GM12865 (cell line): Measurements from ENCODE around the gene CHRDL2.

Source experiments
- DNase-seq: peaks from one replicate; pipeline ENCODE4 v3.0.0; 2010; ENCODE audit warnings: low read depth
- H3K4me3 ChIP-seq: 2 replicates; pipeline ENCODE4 v1.5.1; 2011; ENCODE audit warnings: mild to moderate bottlenecking, low read depth, low read length, control low read depth
- TF ChIP-seq, protein P1 (sequence below): IDR thresholded peaks from 2 replicates; pipeline ENCODE4 v1.5.1; 2011; ENCODE audit warnings: low read length, control low read depth, low read depth, inconsistent platforms; ENCODE audit not compliant: insufficient read depth; ENCODE audit errors: missing control alignments

The CHRDL2 gene

DNA sequence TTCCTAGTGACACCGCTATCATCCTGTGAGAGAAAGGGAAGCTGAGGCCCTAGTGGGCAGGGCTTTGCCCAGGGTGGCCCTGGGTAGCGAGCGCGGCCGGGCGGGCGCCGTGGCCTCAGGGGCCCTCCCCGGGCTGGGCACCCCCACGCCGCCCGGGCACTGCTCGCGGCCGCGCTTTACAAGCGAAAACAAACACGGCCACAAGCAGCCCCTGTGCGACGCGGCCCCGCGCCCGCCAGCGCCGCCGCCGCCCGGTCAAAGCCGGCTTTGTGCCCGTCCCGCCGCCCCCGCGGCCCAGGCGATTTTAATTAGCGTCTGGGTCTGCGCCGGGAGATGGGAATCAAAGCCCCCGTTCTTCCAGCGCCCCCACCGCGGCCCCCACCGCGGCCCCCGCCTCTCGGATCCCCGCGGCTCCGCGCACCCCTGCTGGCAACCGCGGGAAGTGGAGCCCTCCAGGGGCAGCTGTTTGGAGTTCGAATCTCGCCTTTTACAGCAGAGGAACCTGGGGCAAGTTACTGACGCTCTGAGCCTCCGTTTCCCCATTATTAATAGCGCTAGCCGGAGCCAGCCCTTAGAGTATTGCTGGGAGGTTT lies 47.9 kb downstream of the CHRDL2 start:
- TF ChIP-seq, protein P1, sequence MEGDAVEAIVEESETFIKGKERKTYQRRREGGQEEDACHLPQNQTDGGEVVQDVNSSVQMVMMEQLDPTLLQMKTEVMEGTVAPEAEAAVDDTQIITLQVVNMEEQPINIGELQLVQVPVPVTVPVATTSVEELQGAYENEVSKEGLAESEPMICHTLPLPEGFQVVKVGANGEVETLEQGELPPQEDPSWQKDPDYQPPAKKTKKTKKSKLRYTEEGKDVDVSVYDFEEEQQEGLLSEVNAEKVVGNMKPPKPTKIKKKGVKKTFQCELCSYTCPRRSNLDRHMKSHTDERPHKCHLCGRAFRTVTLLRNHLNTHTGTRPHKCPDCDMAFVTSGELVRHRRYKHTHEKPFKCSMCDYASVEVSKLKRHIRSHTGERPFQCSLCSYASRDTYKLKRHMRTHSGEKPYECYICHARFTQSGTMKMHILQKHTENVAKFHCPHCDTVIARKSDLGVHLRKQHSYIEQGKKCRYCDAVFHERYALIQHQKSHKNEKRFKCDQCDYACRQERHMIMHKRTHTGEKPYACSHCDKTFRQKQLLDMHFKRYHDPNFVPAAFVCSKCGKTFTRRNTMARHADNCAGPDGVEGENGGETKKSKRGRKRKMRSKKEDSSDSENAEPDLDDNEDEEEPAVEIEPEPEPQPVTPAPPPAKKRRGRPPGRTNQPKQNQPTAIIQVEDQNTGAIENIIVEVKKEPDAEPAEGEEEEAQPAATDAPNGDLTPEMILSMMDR: peak; percentile 19
- no peak for DNase-seq
- no peak overlapping the region for H3K4me3 ChIP-seq

DNA sequence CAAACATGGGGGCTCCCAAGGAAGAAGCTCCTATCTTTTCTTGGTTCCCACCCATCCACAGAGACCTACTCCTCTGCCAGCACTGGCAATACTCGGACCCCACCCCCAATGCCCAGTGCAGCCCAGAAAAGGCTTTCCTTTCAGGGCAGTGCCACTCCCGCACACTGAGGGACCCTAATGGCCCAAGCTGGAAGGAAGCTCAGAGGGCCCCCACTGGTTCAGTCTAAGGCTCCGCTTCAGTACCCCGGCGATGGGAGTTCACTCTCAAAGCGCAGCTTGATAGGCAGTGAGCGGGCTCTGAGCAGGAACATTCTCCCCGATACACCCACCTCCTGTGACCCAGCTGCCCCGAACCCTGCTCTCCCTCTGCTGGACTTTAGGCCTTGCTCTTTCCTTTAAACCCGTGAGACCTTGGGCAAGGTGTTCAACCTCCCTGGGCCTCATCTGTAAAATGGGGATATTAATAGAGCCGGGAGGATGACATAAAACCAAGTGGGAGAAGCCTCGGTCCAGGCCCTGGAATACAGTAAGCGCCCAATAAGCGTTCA lies 48.4 kb downstream of the CHRDL2 start:
- no peak overlapping the region for H3K4me3 ChIP-seq
- DNase-seq: no peak
- TF ChIP-seq, protein P1: no peak

DNA sequence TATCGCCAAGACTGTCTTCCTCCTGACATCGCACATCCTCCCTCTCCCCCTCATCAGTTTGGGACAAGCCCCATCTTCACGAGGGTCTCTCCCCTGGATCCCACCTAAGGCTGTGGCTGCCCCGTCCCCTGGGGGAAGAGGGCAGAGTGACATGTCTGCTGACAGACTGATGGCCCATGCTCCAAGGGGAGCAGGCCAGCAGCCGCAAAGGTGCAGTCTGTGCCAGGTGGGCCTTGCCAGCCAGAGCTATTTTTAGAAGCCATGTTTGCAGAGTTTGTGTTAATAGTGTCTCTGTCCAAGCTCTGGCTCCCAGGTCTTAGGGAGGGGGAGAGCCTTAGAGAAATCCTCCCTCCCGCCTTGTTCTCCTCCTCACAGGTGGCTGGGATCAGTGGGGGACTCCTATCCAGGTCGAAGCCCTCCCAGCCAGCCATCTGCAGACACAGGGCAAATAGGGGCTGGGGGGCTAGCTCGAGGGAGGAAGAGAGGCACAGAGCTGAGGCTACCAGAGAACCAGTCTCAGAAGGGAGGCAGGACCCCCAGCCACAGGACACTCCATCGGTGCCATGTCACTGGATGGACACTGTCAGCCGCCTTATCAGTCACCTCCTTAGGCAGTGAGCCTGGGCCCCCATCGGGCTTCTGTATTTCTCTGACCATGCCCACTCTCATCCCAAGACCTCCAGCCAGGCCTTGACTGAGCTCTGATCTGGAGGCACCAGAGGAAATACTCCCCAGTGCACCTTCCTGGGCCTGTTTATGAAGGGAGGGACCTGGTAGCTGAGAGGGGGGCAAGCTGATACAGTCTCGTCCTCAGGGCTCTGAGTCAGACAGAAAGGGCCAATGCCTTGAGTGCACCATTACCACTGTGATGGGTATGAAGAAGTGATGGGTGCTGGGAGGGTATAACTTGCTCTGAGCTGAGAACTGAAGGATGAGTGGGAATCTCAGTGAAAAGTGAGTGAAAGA lies 49.3 kb downstream of the CHRDL2 start:
- DNase-seq: no peak
- no peak overlapping the region for H3K4me3 ChIP-seq
- TF ChIP-seq, protein P1: no peak

DNA sequence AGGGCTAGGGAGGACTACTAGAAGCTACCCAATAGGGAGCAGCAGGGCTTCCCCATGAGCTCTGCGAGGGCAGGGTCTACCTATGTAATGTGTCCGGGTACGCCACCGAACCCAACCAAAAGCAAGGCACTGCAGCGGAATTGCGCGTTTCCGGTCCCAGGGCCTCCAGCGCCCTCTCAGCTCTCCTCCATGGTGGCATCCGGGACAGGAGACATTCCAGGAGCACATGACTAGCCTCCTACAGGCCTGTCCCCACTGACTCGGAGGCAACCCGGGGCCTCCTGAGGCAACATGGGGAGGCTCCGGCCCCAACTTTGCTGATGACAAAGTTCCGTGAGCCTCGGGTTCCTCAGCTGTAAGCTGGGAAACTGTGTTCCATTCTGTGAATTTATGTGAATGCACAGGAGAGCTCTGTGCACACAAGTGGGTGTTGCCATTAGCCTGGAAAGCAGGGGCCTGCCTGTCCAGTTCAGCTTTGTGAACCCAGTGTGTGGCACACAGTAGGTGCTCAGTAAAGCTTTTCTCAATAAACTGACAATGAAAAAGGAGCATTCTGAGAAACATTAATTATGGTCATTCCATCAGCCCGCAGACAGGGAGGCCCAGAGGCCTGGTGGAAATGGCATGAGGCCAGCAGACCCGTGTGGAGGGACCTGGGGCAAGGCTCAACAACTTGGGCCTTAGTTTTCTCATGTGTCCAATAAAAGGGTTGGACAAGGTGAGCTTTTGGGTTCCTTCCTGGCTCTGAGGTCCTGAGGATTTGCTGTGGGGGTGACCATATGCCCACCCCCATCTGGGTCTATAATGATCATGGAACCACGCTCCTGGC lies 50.3 kb downstream of the CHRDL2 start:
- no peak overlapping the region for H3K4me3 ChIP-seq
- DNase-seq: no peak
- TF ChIP-seq, protein P1: no peak

DNA sequence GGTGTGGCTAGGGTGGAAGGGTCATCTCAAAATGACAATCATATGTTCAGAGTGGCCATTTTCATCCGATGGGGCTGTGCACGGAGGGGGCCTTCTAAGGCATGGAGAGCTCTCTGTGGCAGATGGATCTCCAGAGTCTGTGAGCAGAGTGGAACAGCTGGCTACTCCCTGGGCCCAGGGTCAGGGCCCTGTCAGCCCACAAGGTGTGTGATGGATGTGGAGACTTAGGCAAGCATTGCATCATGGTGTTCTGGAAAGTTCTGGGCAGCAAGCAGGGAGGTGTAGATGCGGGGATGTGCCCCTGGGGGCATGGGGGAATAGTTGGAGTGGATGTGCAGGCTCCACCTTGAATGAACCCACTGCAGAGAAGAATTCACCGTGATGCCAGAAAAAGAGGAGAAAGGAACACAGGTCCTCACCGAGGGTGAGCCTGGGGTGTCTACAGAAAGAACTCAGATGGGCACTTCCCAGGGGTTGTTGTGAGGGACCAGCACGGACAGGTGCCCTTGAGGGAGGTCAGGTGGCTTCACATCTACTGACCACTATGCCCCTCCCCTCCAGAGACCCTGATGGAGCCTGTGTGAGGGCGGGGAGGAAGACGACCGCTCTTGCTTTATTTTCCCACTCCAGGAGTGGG lies 51.1 kb downstream of the CHRDL2 start:
- TF ChIP-seq, protein P1: no peak
- no peak overlapping the region for H3K4me3 ChIP-seq
- no peak for DNase-seq

DNA sequence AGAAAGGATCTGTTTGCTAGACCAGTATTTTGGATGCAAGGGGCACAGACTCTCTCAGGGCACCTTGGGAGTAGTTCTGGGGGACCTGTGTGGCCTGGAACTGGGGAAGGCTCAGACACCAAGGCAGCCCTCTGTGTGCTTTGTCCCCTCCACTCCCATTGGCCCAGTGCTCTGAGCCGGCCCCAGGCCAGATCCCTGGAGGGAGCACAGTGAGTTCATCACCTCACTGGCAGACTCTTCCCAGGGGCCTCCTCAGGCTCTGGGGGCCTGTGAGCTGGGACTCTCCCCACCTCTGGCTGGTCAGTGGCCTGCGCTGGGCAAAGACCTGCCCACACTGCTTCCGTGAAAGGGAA lies 51.7 kb downstream of the CHRDL2 start:
- DNase-seq: no peak
- TF ChIP-seq, protein P1: no peak
- no peak overlapping the region for H3K4me3 ChIP-seq
